Right atrium auricular region (tissue), 2 donors: ENCODE measurements around the gene CACNB4. TPM values are rescaled to one million over a fixed set of nuclear protein-coding genes. Genes with fewer than 3 reads are reported as not detected.

Source experiments
- DNase-seq: peaks from one replicate; pipeline ENCODE4 v3.0.0-alpha.2; 2019; ENCODE audit warnings: low spot score
- H3K27ac ChIP-seq, 2 donors: fragments of 200-600 bp; sonication (generic); 1 replicate in 1 of 2; 2 replicates in 1 of 2; pipeline ENCODE4 v1.5.1; 2016 to 2019
- H3K27me3 ChIP-seq, 2 donors: fragments of 200-600 bp; sonication (generic); one replicate each; pipeline versions ENCODE4 v1.5.1 to v1.6.0; 2017 to 2019
- H3K36me3 ChIP-seq: fragments of 200-600 bp; sonication (generic); one replicate; pipeline ENCODE4 v1.5.1; 2016
- H3K4me1 ChIP-seq, 2 donors: fragments of 200-600 bp; sonication (generic); one replicate each; pipeline versions ENCODE4 v1.5.1 to v1.6.0; 2017 to 2019
- H3K4me3 ChIP-seq, 2 donors: fragments of 200-600 bp; sonication (generic); 1 replicate in 1 of 2; 2 replicates in 1 of 2; pipeline ENCODE4 v1.5.1; 2017 to 2019; ENCODE audit warnings: mild to moderate bottlenecking in 1 of 2, moderate library complexity in 1 of 2
- H3K9me3 ChIP-seq, 2 donors: fragments of 200-600 bp; sonication (generic); one replicate each; pipeline ENCODE4 v1.5.1; 2019
- total RNA-seq, 2 donors: library from RNA; depleted of rRNA; stranded (reverse); fragments of >200 nt; gene quantifications; one replicate each; pipeline ENCODE4 v1.1.0, GENCODE V29; 2016
- TF ChIP-seq, protein P1 (sequence below), 2 donors: fragments of 200-600 bp; sonication (generic); IDR thresholded peaks; one replicate each; pipeline ENCODE4 v1.5.1; 2019; ENCODE audit warnings: antibody characterized with exemption in 2 of 2

CACNB4 gene
- total RNA-seq, 2 donors from 2014 or later = 0.37 to 0.90 TPM

DNA sequence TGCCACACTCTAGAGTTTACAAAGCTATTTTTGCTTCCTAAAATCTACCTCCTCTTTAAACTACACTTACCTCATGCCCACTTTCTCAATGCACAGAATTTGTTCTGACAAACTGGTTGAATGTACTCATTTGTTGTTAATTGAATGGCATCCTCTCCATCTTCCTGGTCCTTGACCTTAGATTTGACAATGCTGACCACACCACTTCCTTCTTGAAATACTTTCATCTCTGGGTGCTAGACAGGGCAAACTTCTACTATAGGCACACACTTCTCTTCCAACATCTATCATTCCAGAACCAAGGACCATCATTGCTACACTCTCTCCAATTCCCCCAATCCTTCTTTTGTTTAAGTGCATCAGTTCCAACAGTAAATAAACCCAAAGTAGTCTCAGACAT is 292.9 kb downstream of the CACNB4 start:
- Histone ChIP-seq H3K4me3 (no peak overlapping the region), H3K36me3 (peaks cover 45% of the 10 kb centered on the region), H3K4me1 (peaks cover 0 to 11% of the 10 kb centered on the region in 2 donors), H3K27me3 (no peaks in the 10 kb centered on the region), H3K9me3 (no peaks in the 10 kb centered on the region), H3K27ac (no peak overlapping the region)
- TF ChIP-seq, protein P1, sequence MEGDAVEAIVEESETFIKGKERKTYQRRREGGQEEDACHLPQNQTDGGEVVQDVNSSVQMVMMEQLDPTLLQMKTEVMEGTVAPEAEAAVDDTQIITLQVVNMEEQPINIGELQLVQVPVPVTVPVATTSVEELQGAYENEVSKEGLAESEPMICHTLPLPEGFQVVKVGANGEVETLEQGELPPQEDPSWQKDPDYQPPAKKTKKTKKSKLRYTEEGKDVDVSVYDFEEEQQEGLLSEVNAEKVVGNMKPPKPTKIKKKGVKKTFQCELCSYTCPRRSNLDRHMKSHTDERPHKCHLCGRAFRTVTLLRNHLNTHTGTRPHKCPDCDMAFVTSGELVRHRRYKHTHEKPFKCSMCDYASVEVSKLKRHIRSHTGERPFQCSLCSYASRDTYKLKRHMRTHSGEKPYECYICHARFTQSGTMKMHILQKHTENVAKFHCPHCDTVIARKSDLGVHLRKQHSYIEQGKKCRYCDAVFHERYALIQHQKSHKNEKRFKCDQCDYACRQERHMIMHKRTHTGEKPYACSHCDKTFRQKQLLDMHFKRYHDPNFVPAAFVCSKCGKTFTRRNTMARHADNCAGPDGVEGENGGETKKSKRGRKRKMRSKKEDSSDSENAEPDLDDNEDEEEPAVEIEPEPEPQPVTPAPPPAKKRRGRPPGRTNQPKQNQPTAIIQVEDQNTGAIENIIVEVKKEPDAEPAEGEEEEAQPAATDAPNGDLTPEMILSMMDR (IDR thresholded peaks at IDR 0.05) = no peak
- DNase-seq = no peak

DNA sequence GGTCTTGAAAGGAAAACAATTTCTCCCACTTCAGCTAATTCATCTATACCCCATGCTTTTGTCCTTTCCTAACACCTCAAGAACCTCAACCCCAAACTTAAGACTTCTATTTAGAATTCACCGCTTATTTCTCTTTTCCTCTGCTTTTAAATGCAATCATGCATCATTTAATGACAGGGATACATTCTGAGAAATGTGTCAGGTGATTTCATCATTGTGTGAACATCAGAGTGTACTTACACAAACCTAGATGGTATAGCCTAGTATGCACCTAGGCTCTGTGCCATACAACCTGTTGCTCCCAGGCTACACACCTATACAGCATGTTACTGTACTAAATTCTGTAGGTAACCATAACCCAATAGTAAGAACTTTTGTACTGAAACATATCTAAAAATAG is 293.5 kb downstream of the CACNB4 start:
- no peak for DNase-seq
- Histone ChIP-seq H3K4me1 (peaks cover 0 to 11% of the 10 kb centered on the region in 2 donors), H3K4me3 (no peak overlapping the region), H3K27me3 (no peaks in the 10 kb centered on the region), H3K9me3 (no peaks in the 10 kb centered on the region), H3K27ac (no peak overlapping the region), H3K36me3 (peaks cover 38% of the 10 kb centered on the region)
- TF ChIP-seq, protein P1 (IDR thresholded peaks at IDR 0.05) = no peak

DNA sequence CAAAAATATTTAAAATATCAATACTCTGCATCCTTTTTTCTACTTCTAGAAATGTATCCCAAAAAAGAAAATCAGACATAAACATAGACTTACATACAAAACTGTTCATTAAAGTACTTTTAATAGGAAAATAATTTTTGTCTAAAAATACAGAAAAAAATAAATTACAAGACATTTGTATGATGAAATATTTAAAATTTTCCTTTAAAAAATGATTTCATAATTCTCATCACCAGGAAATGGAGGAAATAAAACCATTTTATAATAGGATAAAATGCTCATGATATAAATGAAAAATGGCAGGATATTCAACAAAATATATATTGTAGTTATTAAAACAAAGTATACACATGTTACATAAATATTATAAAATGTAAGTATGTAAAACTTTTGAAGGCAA is 295.0 kb downstream of the CACNB4 start:
- Histone ChIP-seq H3K27ac (no peak overlapping the region), H3K4me1 (peaks cover 0 to 11% of the 10 kb centered on the region in 2 donors), H3K36me3 (peaks cover 34% of the 10 kb centered on the region), H3K4me3 (no peak overlapping the region), H3K27me3 (no peaks in the 10 kb centered on the region), H3K9me3 (no peaks in the 10 kb centered on the region)
- TF ChIP-seq, protein P1 (IDR thresholded peaks at IDR 0.05) = no peak
- DNase-seq = no peak

DNA sequence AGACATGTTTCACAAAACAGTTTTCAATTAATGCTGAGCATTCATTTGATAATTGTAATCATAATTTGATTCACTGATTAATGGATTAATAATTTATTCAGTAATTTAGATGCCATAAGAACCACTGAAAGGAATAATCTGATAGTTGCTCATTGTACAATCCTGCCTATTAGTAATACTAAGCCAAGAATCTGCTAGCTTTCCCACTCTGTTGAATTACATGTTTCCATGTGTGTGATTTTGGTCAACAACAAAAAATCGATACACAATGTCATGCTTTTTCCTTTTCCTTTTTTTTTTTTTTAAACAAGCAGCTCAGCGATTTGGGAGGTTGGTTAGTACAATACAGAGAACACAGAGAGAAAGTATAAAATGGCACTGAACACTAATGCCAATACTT is 296.5 kb downstream of the CACNB4 start:
- Histone ChIP-seq H3K9me3 (no peaks in the 10 kb centered on the region), H3K36me3 (peaks cover 34% of the 10 kb centered on the region), H3K27me3 (no peaks in the 10 kb centered on the region), H3K4me1 (no peaks in the 10 kb centered on the region), H3K4me3 (no peak overlapping the region), H3K27ac (no peak overlapping the region)
- TF ChIP-seq, protein P1 (IDR thresholded peaks at IDR 0.05) = no peak
- DNase-seq = no peak

DNA sequence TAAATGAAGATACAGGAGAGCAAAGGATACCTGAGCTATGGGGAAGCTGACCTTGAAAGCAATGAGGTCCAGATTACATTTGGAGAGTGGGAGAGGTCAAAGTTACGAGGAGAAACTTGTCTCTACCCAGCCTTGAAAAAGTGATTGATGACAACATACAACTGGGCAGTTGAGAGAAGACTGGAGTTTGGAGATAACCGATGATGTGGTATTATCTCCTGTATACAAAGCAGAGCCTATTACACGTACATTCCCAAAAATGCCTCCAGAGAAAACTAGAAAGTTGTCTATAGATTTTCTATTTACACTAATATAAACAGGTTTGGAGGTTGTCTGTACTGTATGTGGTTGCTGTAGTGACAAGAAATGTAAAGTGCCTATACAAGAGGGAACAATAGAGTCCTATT is 299.0 kb downstream of the CACNB4 start:
- TF ChIP-seq, protein P1 (IDR thresholded peaks at IDR 0.05) = no peak
- no peaks in the 10 kb centered on the region for H3K9me3 ChIP-seq
- H3K4me1 ChIP-seq = no peaks in the 10 kb centered on the region
- H3K27ac ChIP-seq = no peak overlapping the region
- H3K4me3 ChIP-seq = no peak overlapping the region
- no peak for DNase-seq
- no peaks in the 10 kb centered on the region for H3K27me3 ChIP-seq
- peaks cover 16% of the 10 kb centered on the region for H3K36me3 ChIP-seq

DNA sequence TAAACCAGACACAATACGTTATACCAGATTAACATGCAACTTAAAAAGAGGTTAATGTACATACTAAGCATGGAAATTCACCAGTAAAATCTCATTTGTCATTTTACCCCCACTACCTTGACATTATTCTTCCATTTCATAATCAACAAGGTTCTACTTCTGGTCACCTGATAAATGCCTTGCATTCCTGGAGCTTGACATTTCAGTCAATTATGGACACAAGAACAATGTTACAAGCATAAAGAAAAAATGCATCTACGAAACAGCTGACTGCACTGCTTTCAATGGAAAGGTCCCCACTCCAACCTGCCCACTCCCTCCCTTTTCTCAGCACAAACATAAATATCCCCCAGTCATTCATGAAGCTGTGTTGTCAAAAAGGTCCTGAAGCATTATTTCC is 302.1 kb downstream of the CACNB4 start:
- DNase-seq = no peak
- Histone ChIP-seq H3K4me3 (no peak overlapping the region), H3K36me3 (peaks cover 3% of the 10 kb centered on the region), H3K27ac (no peak overlapping the region), H3K27me3 (no peaks in the 10 kb centered on the region), H3K9me3 (no peaks in the 10 kb centered on the region), H3K4me1 (no peaks in the 10 kb centered on the region)
- TF ChIP-seq, protein P1 (IDR thresholded peaks at IDR 0.05) = no peak
